GM12878 (cell line): ENCODE results near the gene PDXP.

Source experiments
- BCL3 ChIP-seq: IDR thresholded peaks from 2 replicates; pipeline ENCODE4 v1.6.1; 2011; ENCODE audit warnings: borderline replicate concordance, low read depth, mild to moderate bottlenecking, moderate library complexity, low read length; ENCODE audit not compliant: insufficient read depth, poor library complexity, severe bottlenecking
- CEBPB ChIP-seq, 2 experiments: fragments of 150-350 bp in 1 of 2; IDR thresholded peaks; 2 replicates each; pipeline ENCODE4 v1.6.1; 2012 to 2014; ENCODE audit warnings: low read depth in 2 of 2, low read length in 2 of 2, borderline replicate concordance in 1 of 2, inconsistent platforms in 1 of 2
- EP300 ChIP-seq, 2 experiments: fragments of 150-350 bp in 1 of 2; IDR thresholded peaks; 2 replicates each; pipeline ENCODE4 v1.6.1; 2011 to 2012; ENCODE audit warnings: low read depth in 2 of 2, low read length in 2 of 2, borderline replicate concordance in 1 of 2, improper control_type of control experiment in 1 of 2, inconsistent platforms in 1 of 2; ENCODE audit not compliant: control insufficient read depth in 1 of 2
- IRF3 ChIP-seq: fragments of 450-650 bp; IDR thresholded peaks from 2 replicates; pipeline ENCODE4 v1.6.1; 2014; ENCODE audit warnings: mild to moderate bottlenecking
- MXI1 ChIP-seq: fragments of 150-350 bp; IDR thresholded peaks from 2 replicates; pipeline ENCODE4 v1.6.1; 2011; ENCODE audit warnings: low read depth, mild to moderate bottlenecking, inconsistent platforms, low read length, improper control_type of control experiment
- NFYA ChIP-seq: IDR thresholded peaks from 2 replicates; pipeline ENCODE4 v1.6.1; 2011; ENCODE audit warnings: low read depth, mild to moderate bottlenecking, low read length, improper control_type of control experiment, borderline replicate concordance
- NR2C2 ChIP-seq: IDR thresholded peaks from 2 replicates; pipeline ENCODE4 v1.6.1; 2011; ENCODE audit warnings: borderline replicate concordance, low read depth; ENCODE audit not compliant: control insufficient read depth, insufficient read length
- POLR2A ChIP-seq: IDR thresholded peaks from 2 replicates; pipeline ENCODE4 v1.6.1; 2011; ENCODE audit warnings: low read depth, mild to moderate bottlenecking, low read length
- RAD21 ChIP-seq: IDR thresholded peaks from 2 replicates; pipeline ENCODE4 v1.6.1; 2011; ENCODE audit warnings: mild to moderate bottlenecking, low read depth, low read length, moderate library complexity; ENCODE audit not compliant: insufficient read depth
- SRF ChIP-seq, 2 experiments: IDR thresholded peaks; 2 replicates each; pipeline ENCODE4 v1.6.1; 2011; ENCODE audit warnings: low read depth in 2 of 2, low read length in 2 of 2, mild to moderate bottlenecking in 1 of 2, moderate library complexity in 1 of 2
- SUZ12 ChIP-seq: fragments of 200-600 bp; sonication (generic); IDR thresholded peaks from one replicate; pipeline ENCODE4 v1.6.1; 2018; ENCODE audit warnings: antibody characterized with exemption, mild to moderate bottlenecking; ENCODE audit not compliant: unreplicated experiment
- TF ChIP-seq, protein P1 (sequence below): fragments of 450-650 bp; IDR thresholded peaks from 2 replicates; pipeline ENCODE4 v1.6.1; 2016; ENCODE audit warnings: mild to moderate bottlenecking, moderate library complexity, borderline replicate concordance
- TF ChIP-seq, protein P2 (sequence below), 3 experiments: IDR thresholded peaks in 2 of 3; conservative IDR thresholded peaks in 1 of 3; 2 replicates each; pipeline ENCODE4 v1.5.1; 2011; ENCODE audit warnings: low read depth in 3 of 3, low read length in 3 of 3, mild to moderate bottlenecking in 3 of 3, control low read depth in 2 of 3, moderate library complexity in 2 of 3, inconsistent platforms in 1 of 3, mixed read lengths in 1 of 3; ENCODE audit not compliant: control insufficient read depth in 2 of 3, insufficient read depth in 1 of 3; ENCODE audit errors: extremely low read depth in 1 of 3

- TF ChIP-seq POLR2A (no peak), SUZ12 (no peak), EP300 (IDR thresholded peaks at IDR 0.05; ENCODE audit: borderline replicate concordance in 1 of 2, control insufficient read depth in 1 of 2, low read depth in 2 of 2, low read length in 2 of 2) (no peak), SRF (IDR thresholded peaks at IDR 0.05; ENCODE audit: low read depth in 2 of 2, low read length in 2 of 2) (no peak), NR2C2 (no peak), BCL3 (no peak), MXI1 (no peak), IRF3 (no peak), RAD21 (no peak), CEBPB (IDR thresholded peaks at IDR 0.05; ENCODE audit: borderline replicate concordance in 1 of 2, low read depth in 2 of 2, low read length in 2 of 2) (no peak), NFYA (no peak)
- TF ChIP-seq, protein P1, sequence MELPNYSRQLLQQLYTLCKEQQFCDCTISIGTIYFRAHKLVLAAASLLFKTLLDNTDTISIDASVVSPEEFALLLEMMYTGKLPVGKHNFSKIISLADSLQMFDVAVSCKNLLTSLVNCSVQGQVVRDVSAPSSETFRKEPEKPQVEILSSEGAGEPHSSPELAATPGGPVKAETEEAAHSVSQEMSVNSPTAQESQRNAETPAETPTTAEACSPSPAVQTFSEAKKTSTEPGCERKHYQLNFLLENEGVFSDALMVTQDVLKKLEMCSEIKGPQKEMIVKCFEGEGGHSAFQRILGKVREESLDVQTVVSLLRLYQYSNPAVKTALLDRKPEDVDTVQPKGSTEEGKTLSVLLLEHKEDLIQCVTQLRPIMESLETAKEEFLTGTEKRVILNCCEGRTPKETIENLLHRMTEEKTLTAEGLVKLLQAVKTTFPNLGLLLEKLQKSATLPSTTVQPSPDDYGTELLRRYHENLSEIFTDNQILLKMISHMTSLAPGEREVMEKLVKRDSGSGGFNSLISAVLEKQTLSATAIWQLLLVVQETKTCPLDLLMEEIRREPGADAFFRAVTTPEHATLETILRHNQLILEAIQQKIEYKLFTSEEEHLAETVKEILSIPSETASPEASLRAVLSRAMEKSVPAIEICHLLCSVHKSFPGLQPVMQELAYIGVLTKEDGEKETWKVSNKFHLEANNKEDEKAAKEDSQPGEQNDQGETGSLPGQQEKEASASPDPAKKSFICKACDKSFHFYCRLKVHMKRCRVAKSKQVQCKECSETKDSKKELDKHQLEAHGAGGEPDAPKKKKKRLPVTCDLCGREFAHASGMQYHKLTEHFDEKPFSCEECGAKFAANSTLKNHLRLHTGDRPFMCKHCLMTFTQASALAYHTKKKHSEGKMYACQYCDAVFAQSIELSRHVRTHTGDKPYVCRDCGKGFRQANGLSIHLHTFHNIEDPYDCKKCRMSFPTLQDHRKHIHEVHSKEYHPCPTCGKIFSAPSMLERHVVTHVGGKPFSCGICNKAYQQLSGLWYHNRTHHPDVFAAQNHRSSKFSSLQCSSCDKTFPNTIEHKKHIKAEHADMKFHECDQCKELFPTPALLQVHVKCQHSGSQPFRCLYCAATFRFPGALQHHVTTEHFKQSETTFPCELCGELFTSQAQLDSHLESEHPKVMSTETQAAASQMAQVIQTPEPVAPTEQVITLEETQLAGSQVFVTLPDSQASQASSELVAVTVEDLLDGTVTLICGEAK, result no peak
- TF ChIP-seq, protein P2, sequence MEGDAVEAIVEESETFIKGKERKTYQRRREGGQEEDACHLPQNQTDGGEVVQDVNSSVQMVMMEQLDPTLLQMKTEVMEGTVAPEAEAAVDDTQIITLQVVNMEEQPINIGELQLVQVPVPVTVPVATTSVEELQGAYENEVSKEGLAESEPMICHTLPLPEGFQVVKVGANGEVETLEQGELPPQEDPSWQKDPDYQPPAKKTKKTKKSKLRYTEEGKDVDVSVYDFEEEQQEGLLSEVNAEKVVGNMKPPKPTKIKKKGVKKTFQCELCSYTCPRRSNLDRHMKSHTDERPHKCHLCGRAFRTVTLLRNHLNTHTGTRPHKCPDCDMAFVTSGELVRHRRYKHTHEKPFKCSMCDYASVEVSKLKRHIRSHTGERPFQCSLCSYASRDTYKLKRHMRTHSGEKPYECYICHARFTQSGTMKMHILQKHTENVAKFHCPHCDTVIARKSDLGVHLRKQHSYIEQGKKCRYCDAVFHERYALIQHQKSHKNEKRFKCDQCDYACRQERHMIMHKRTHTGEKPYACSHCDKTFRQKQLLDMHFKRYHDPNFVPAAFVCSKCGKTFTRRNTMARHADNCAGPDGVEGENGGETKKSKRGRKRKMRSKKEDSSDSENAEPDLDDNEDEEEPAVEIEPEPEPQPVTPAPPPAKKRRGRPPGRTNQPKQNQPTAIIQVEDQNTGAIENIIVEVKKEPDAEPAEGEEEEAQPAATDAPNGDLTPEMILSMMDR (IDR thresholded peaks at IDR 0.05 in 2 of 3, conservative IDR thresholded peaks at IDR 0.05 in 1 of 3; ENCODE audit: control insufficient read depth in 2 of 3, extremely low read depth in 1 of 3, insufficient read depth in 1 of 3, low read depth in 3 of 3, low read length in 3 of 3), result no peak
Measured at GRCh38 chr22:37680191-37680851, 21.8 kb downstream of the PDXP start.
